HEK293T (cell line): ENCODE data around the gene FSTL4.

Source experiments
- CTCF ChIA-PET: fragments of 350-600 bp; formaldehyde crosslinking; extraction: SDS; loops from one replicate; lab custom pipeline; 2021; ENCODE audit warnings: antibody characterized with exemption, inconsistent platforms; lab: Yijun Ruan, JAX
- POLR2A ChIA-PET: fragments of 350-600 bp; formaldehyde crosslinking; extraction: SDS; loops from one replicate; lab custom pipeline; 2020; ENCODE audit warnings: antibody characterized with exemption, inconsistent platforms; lab: Yijun Ruan, JAX
- DNase-seq: peaks from one replicate; pipeline ENCODE4 v3.0.0; 2012; ENCODE audit warnings: mixed read lengths; ENCODE audit errors: extremely low spot score
- ARNT ChIP-seq: fragments of 450-650 bp; IDR thresholded peaks from 2 replicates; pipeline ENCODE4 v1.6.1; 2017; ENCODE audit warnings: mild to moderate bottlenecking
- BHLHE40 ChIP-seq: fragments of 450-650 bp; IDR thresholded peaks from 2 replicates; pipeline ENCODE4 v1.6.1; 2016; ENCODE audit warnings: mild to moderate bottlenecking, moderate library complexity, borderline replicate concordance
- CTBP1 ChIP-seq: fragments of 450-650 bp; IDR thresholded peaks from 2 replicates; pipeline ENCODE4 v1.6.1; 2016; ENCODE audit warnings: borderline replicate concordance
- ELF4 ChIP-seq: fragments of 450-650 bp; IDR thresholded peaks from 2 replicates; pipeline ENCODE4 v1.6.1; 2017; ENCODE audit warnings: antibody characterized with exemption
- FOXA1 ChIP-seq: fragments of 450-650 bp; IDR thresholded peaks from 2 replicates; pipeline ENCODE4 v1.6.1; 2016; ENCODE audit warnings: mild to moderate bottlenecking
- FOXK2 ChIP-seq: fragments of 450-650 bp; IDR thresholded peaks from 2 replicates; pipeline ENCODE4 v1.6.1; 2016; ENCODE audit warnings: mild to moderate bottlenecking
- FOXM1 ChIP-seq: fragments of 450-650 bp; IDR thresholded peaks from 2 replicates; pipeline ENCODE4 v1.6.1; 2017; ENCODE audit warnings: mild to moderate bottlenecking, borderline replicate concordance
- HDGF ChIP-seq: fragments of 450-650 bp; IDR thresholded peaks from 2 replicates; pipeline ENCODE4 v1.6.1; 2017; ENCODE audit warnings: antibody characterized with exemption, borderline replicate concordance
- L3MBTL2 ChIP-seq: fragments of 450-650 bp; conservative IDR thresholded peaks from 2 replicates; pipeline ENCODE4 v1.6.1; 2016; ENCODE audit warnings: mild to moderate bottlenecking
- LEF1 ChIP-seq: fragments of 450-650 bp; IDR thresholded peaks from 2 replicates; pipeline ENCODE4 v1.6.1; 2017; ENCODE audit warnings: mild to moderate bottlenecking, borderline replicate concordance
- NFRKB ChIP-seq: fragments of 450-650 bp; IDR thresholded peaks from 2 replicates; pipeline ENCODE4 v1.6.1; 2016; ENCODE audit warnings: mild to moderate bottlenecking, moderate library complexity
- SP1 ChIP-seq: fragments of 450-650 bp; IDR thresholded peaks from 2 replicates; pipeline ENCODE4 v1.6.1; 2017
- SUZ12 ChIP-seq: fragments of 450-650 bp; IDR thresholded peaks from 2 replicates; pipeline ENCODE4 v1.6.1; 2016; ENCODE audit warnings: mild to moderate bottlenecking
- TARDBP ChIP-seq: fragments of 450-650 bp; IDR thresholded peaks from 2 replicates; pipeline ENCODE4 v1.6.1; 2016
- ZNF384 ChIP-seq: fragments of 450-650 bp; IDR thresholded peaks from 2 replicates; pipeline ENCODE4 v1.6.1; 2016
- TF ChIP-seq, protein P1 (sequence below): fragments of 450-650 bp; IDR thresholded peaks from 2 replicates; pipeline ENCODE4 v1.6.1; 2016

FSTL4 gene

DNA sequence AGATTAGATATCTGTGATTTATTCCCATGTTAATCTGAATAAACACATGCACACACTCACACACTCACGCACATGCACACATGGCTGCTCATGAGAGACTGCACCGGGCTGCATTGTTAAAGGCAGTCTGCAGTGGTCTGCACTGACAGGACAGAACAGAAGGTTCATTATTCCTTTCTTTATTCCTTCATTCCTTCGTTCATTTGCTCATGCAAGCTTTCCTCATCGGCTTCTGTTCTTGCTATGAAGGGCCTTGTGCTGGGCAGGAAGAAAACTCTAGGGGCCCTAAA lies 41.4 kb upstream of the FSTL4 start:
- CTCF ChIA-PET = no interaction called here
- no peak for TF ChIP-seq SUZ12
- TF ChIP-seq FOXM1 = no peak
- no peak for TF ChIP-seq FOXK2
- no peak for TF ChIP-seq NFRKB
- no peak for TF ChIP-seq ARNT
- TF ChIP-seq LEF1 = no peak
- TF ChIP-seq TARDBP = no peak
- TF ChIP-seq CTBP1 = no peak
- no peak for TF ChIP-seq SP1
- TF ChIP-seq ELF4 = no peak
- TF ChIP-seq BHLHE40 = no peak
- TF ChIP-seq L3MBTL2 = no peak
- no peak for TF ChIP-seq FOXA1
- TF ChIP-seq, protein P1, sequence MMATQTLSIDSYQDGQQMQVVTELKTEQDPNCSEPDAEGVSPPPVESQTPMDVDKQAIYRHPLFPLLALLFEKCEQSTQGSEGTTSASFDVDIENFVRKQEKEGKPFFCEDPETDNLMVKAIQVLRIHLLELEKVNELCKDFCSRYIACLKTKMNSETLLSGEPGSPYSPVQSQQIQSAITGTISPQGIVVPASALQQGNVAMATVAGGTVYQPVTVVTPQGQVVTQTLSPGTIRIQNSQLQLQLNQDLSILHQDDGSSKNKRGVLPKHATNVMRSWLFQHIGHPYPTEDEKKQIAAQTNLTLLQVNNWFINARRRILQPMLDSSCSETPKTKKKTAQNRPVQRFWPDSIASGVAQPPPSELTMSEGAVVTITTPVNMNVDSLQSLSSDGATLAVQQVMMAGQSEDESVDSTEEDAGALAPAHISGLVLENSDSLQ = no peak
- TF ChIP-seq ZNF384 = no peak
- POLR2A ChIA-PET = no interaction called here
- no peak for DNase-seq

DNA sequence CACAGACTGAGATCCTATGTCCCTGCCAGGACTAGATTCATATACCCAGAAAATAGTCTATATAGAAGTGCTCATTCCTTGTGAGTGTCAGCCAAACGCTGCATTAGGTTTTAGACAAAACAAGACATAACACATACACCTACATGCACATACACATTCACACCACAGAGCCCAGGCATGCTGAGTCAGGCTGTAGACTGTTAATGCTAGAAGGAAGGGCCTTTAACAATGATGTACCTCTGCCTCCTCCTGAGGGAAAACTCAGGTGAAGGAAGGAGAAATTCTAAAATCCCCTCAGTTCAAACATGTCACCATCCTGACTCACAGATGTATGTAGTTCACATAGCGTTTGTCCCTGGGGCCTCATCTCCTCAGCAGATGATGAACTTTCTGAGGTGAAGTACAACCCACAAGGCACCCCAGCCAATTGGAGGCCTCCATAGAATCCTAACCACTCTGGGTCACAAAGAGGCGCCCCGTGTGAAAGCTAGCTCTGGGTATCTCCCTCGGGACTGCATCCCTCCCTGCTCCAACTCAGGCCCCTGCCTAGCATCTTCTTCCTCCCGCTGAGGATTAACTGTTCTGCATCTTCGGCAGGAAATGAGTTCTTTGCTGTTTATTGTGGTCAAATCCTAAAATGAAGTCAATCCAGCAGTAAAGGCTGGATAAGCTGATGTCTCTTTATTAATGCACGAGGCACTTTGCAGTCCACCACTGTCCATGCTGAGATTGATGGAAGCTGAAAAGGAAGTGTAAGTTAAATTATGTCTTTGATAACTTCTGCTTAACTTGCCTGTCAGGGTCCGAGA lies 40.8 kb upstream of the FSTL4 start:
- no peak for DNase-seq
- CTCF ChIA-PET = no interaction called here
- POLR2A ChIA-PET = no interaction called here
- TF ChIP-seq FOXK2 (no peak), TARDBP (no peak), CTBP1 (no peak), HDGF (no peak), NFRKB (no peak), L3MBTL2 (no peak), ARNT (no peak), ELF4 (no peak), ZNF384 (no peak), FOXM1 (no peak), BHLHE40 (no peak), SUZ12 (no peak), SP1 (no peak), LEF1 (no peak), FOXA1 (no peak)
- TF ChIP-seq, protein P1 = no peak

DNA sequence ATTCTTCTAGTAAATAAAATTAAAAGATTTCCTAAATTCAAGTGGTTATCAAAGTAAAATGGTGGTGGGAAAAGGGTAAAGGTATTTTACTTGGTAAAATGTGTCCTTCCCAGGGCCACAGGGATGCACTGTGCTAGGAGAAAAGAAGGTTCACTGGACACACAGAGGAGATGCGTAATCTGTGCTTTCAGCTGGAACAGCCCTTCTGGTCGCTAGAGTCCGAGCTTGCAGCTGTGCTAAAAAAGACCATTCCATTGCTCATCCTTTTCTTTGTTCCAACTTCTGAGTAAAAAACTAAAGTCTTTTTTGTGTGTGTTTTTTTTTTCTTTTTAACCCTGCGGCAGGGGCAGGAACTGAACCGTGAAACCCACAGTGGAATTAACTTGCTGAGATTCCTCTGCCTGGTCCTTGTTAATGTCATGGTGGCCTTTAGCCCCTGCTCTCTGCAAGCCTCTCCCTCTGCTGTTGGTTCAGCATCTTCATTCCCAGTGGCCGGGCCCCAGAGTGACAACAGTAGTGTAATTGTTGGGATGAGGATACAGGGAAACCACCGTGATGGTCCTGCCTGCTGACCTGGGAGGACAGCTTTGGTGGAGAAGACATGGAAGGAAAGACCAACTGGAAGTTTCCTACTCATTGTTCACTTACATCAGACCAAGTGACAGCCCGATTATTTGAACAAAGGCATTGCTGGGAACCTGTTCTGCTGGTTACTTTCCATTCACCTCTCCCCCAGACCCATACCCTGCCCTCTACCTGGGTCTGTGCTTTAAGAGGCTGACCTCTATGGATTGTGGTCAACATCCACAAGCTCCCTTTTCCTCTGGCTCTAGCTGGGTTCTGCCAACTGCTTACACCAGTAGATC lies 31.9 kb upstream of the FSTL4 start:
- ChIA-PET CTCF (no interaction called here), POLR2A (no interaction called here)
- TF ChIP-seq ZNF384 (no peak), SP1 (no peak), ELF4 (no peak), NFRKB (no peak), HDGF (no peak), FOXA1 (no peak), CTBP1 (no peak), ARNT (no peak), FOXM1 (no peak), BHLHE40 (no peak), LEF1 (no peak), L3MBTL2 (no peak), SUZ12 (no peak), TARDBP (no peak), FOXK2 (no peak)
- TF ChIP-seq, protein P1 = no peak
- no peak for DNase-seq

DNA sequence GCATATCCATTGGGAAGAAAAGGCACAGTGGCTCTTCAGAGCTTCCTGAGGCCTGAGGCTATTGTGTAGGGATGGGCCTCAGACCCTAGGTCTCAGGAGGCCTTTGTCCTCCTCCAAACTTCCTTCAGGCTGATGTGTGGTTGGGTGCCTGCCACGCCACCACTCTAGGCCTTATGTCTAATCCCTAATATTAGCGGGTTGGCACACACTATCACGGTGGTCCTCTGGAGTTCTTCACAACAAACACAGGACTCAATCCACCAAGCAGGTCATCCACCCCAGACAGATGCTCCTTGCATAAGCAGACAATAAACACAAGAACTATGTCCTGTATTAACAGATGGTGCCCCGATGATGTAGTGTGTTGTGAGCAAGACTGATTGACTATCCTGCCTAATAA lies 31.0 kb upstream of the FSTL4 start:
- ChIA-PET CTCF (no interaction called here), POLR2A (no interaction called here)
- TF ChIP-seq SP1 (no peak), CTBP1 (no peak), LEF1 (no peak), ZNF384 (no peak), L3MBTL2 (no peak), ELF4 (no peak), NFRKB (no peak), FOXM1 (no peak), BHLHE40 (no peak), FOXK2 (no peak), FOXA1 (no peak)
- TF ChIP-seq, protein P1 = no peak
- no peak for DNase-seq
